ENCODE results near the gene OPN1LW.

OPN1LW gene

DNA sequence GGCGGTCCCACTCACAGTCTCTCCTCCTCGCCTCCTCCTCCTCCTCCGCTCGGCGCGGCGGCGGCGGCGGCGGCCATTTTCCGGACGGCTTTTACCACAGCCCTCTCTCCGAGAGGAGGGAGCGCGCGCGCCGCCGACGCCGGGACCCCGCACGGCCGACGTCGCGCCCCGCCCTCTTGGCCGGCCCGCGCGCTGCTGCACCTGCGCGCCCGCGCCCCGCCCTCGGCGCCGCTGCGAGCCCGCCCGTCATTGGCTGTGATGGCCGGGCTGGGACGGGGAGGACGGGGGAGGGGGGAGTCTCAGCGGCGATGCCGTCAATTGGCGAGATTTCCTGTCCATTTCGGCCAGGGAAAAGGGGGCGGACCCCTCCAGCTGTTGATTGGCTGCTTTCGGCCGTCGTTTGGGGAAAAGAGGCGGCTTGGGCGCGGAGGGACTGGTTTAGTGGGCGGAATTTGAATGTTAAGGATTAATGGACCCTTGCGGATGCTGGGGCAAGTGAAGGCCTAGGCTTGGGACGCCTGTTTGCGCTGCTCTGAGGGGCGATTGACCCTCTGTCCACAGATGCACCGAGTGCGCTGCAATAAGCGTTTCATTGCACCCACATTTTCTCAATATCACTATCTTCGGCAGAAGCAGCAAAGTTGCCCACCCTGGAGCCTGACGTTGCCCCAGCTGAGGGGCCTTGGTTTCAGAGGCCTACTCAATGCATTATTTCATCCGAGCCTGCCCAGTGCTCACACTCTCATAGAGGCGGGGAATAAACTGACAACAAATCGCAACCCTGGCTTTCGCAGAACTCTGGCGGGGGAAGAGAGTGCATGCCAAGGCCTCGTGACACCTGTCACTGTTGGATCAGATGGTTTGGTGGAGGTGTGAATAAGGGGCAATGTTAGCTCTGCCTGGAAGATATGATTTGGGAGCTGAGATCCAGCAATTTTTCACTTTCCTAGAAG, 46.2 kb upstream of the OPN1LW start, which contains the start of gene MECP2:
MECP2 (minus strand) TSS at position 129 of the 953 bp plus-strand sequence.
- Histone ChIP-seq H3K4ac (ENCODE audit: low read length) (no peak within 1 kb of the TSS), H3K14ac (ENCODE audit: low read length) (no peak within 1 kb of the TSS), H3K9me3 (replicated peaks in 1 of 2; ENCODE audit: control insufficient read depth in 2 of 2, insufficient read depth in 1 of 2, low read depth in 1 of 2, low read length in 2 of 2) (no peaks in the 10 kb centered on the region), H2BK5ac (ENCODE audit: low read length) (no peak within 1 kb of the TSS), H3K9ac (ENCODE audit: low read depth, low read length, poor library complexity) (peak within 1 kb of the TSS; percentile 92), H3K18ac (ENCODE audit: low read length) (peak within 1 kb of the TSS; percentile 87), H4K8ac (ENCODE audit: low read depth, low read length) (no peak within 1 kb of the TSS), H3K27ac (replicated peaks; ENCODE audit: low read length) (peak within 1 kb of the TSS; percentile 72), H3K79me1 (ENCODE audit: low read depth, low read length) (peaks cover 2% of the 10 kb centered on the region), H3K4me3 (ENCODE audit: low read length in 2 of 2) (peak within 1 kb of the TSS; percentile 51 to 94), H3K23ac (ENCODE audit: low read depth, low read length, poor library complexity) (no peak within 1 kb of the TSS), H3K36me3 (replicated peaks in 1 of 2; ENCODE audit: control insufficient read depth in 2 of 2, insufficient read depth in 2 of 2, low read length in 2 of 2) (peaks cover 0 to 6% of the 10 kb centered on the region in 2 donors), H2AK5ac (ENCODE audit: low read depth, low read length) (no peak within 1 kb of the TSS), H3K4me2 (ENCODE audit: insufficient read depth, low read length, poor library complexity, severe bottlenecking) (peak within 1 kb of the TSS; percentile 45), H2AFZ (ENCODE audit: low read length) (peak within 1 kb of the TSS; percentile 87), H2BK15ac (ENCODE audit: low read length) (no peak within 1 kb of the TSS), H3K4me1 (ENCODE audit: control insufficient read depth in 2 of 2, insufficient read depth in 1 of 2, low read depth in 1 of 2, low read length in 2 of 2) (peaks cover 3 to 17% of the 10 kb centered on the region in 2 donors), H3K27me3 (ENCODE audit: control insufficient read depth in 3 of 3, insufficient read depth in 3 of 3, low read depth in 1 of 3, low read length in 3 of 3) (peaks cover 0 to 6% (median 0%) of the 10 kb centered on the region in 3 experiments), H2BK12ac (ENCODE audit: low read length) (no peak within 1 kb of the TSS), H4K91ac (ENCODE audit: low read depth, low read length, poor library complexity) (no peak within 1 kb of the TSS), H2BK120ac (ENCODE audit: low read depth, low read length) (no peak within 1 kb of the TSS)
- WGBS, 2 donors (ENCODE audit: extremely low coverage in 2 of 2, insufficient read length in 2 of 2, insufficient replicate concordance in 1 of 2) = no CpG with 5 or more reads among the region's 75 CpGs
- DNase-seq (ENCODE audit: low spot score) = peak; percentile 89

DNA sequence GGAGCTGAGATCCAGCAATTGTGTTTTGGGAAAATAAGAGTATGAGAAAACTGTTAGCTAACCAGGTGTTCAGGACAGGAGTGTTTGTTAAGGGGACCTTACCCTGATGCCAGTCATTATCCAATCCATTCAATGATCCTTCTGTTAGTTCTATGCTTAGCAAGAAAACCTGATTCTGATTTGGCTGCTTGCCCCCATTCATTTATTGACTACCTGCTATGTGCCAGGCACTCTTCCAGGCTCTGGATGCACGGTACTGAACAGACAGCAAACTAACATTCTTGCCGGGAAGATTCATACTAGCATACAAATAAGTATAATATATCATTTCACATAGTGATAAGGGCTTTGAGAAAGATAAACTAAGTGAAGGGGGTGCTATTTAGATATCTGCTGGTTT, 45.5 kb upstream of the OPN1LW start:
- Histone ChIP-seq H3K36me3 (replicated peaks in 1 of 2; ENCODE audit: control insufficient read depth in 2 of 2, insufficient read depth in 2 of 2, low read length in 2 of 2) (peaks cover 0 to 6% of the 10 kb centered on the region in 2 donors), H2AFZ (ENCODE audit: low read length) (peak overlapping the region; percentile 87), H3K9ac (ENCODE audit: low read depth, low read length, poor library complexity) (no peak overlapping the region), H3K27me3 (ENCODE audit: control insufficient read depth in 3 of 3, insufficient read depth in 3 of 3, low read depth in 1 of 3, low read length in 3 of 3) (peaks cover 0 to 7% (median 0%) of the 10 kb centered on the region in 3 experiments), H3K4ac (ENCODE audit: low read length) (no peak overlapping the region), H3K18ac (ENCODE audit: low read length) (no peak overlapping the region), H3K27ac (replicated peaks; ENCODE audit: low read length) (no peak overlapping the region), H4K91ac (ENCODE audit: low read depth, low read length, poor library complexity) (no peak overlapping the region), H3K4me1 (ENCODE audit: control insufficient read depth in 2 of 2, insufficient read depth in 1 of 2, low read depth in 1 of 2, low read length in 2 of 2) (peaks cover 3 to 15% of the 10 kb centered on the region in 2 donors), H2BK15ac (ENCODE audit: low read length) (no peak overlapping the region), H3K14ac (ENCODE audit: low read length) (no peak overlapping the region), H4K8ac (ENCODE audit: low read depth, low read length) (no peak overlapping the region), H3K4me2 (ENCODE audit: insufficient read depth, low read length, poor library complexity, severe bottlenecking) (no peak overlapping the region), H2BK12ac (ENCODE audit: low read length) (no peak overlapping the region), H3K79me1 (ENCODE audit: low read depth, low read length) (peaks cover 2% of the 10 kb centered on the region), H2BK120ac (ENCODE audit: low read depth, low read length) (no peak overlapping the region), H3K9me3 (replicated peaks in 1 of 2; ENCODE audit: control insufficient read depth in 2 of 2, insufficient read depth in 1 of 2, low read depth in 1 of 2, low read length in 2 of 2) (no peaks in the 10 kb centered on the region), H2BK5ac (ENCODE audit: low read length) (no peak overlapping the region), H3K23ac (ENCODE audit: low read depth, low read length, poor library complexity) (no peak overlapping the region), H2AK5ac (ENCODE audit: low read depth, low read length) (no peak overlapping the region), H3K4me3 (ENCODE audit: low read length in 2 of 2) (peak overlapping the region in 1 of 2 donors; percentile 45)
- WGBS, 2 donors (ENCODE audit: extremely low coverage in 2 of 2, insufficient read length in 2 of 2, insufficient replicate concordance in 1 of 2) = no CpG with 5 or more reads among the region's 2 CpGs
- no peak for DNase-seq (ENCODE audit: low spot score)

DNA sequence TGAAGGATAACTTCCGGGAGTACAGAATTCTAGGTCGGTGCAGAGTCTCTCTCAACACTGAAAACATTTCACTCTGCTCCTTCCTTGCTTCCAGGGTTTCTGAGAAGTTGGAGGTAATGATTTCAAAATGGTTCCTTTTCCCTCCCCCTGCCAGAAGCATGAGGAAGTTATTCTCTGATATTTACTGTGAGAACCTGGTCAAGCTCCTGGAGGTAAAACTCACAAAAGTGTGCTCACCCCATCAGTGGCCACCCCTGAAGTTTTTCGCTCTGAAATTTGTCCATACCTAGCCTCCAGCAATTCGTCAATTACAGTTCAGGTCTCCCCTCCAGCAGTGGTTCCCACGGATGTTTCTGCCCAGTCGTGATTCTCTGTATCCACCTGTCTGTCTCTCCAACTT, 30.3 kb upstream of the OPN1LW start:
- H3K36me3 ChIP-seq (replicated peaks in 1 of 2; ENCODE audit: control insufficient read depth in 2 of 2, insufficient read depth in 2 of 2, low read length in 2 of 2) = no peaks in the 10 kb centered on the region
- H3K79me1 ChIP-seq (ENCODE audit: low read depth, low read length) = no peaks in the 10 kb centered on the region
- no peak overlapping the region for H3K4me2 ChIP-seq (ENCODE audit: insufficient read depth, low read length, poor library complexity, severe bottlenecking)
- H4K91ac ChIP-seq (ENCODE audit: low read depth, low read length, poor library complexity) = no peak overlapping the region
- H2BK15ac ChIP-seq (ENCODE audit: low read length) = no peak overlapping the region
- H3K4me3 ChIP-seq (ENCODE audit: low read length in 2 of 2) = no peak overlapping the region
- no peak overlapping the region for H2BK5ac ChIP-seq (ENCODE audit: low read length)
- no peak overlapping the region for H3K14ac ChIP-seq (ENCODE audit: low read length)
- DNase-seq (ENCODE audit: low spot score) = no peak
- H4K8ac ChIP-seq (ENCODE audit: low read depth, low read length) = no peak overlapping the region
- WGBS, 2 donors (ENCODE audit: extremely low coverage in 2 of 2, insufficient read length in 2 of 2, insufficient replicate concordance in 1 of 2) = no CpG with 5 or more reads among the region's 6 CpGs
- no peak overlapping the region for H3K18ac ChIP-seq (ENCODE audit: low read length)
- H3K4ac ChIP-seq (ENCODE audit: low read length) = no peak overlapping the region
- H3K23ac ChIP-seq (ENCODE audit: low read depth, low read length, poor library complexity) = no peak overlapping the region
- no peak overlapping the region for H2AFZ ChIP-seq (ENCODE audit: low read length)
- H2AK5ac ChIP-seq (ENCODE audit: low read depth, low read length) = no peak overlapping the region
- no peak overlapping the region for H2BK12ac ChIP-seq (ENCODE audit: low read length)
- H2BK120ac ChIP-seq (ENCODE audit: low read depth, low read length) = no peak overlapping the region
- peaks cover 0 to 61% (median 0%) of the 10 kb centered on the region in 3 experiments for H3K27me3 ChIP-seq (ENCODE audit: control insufficient read depth in 3 of 3, insufficient read depth in 3 of 3, low read depth in 1 of 3, low read length in 3 of 3)
- peaks cover 0 to 4% of the 10 kb centered on the region in 2 donors for H3K9me3 ChIP-seq (replicated peaks in 1 of 2; ENCODE audit: control insufficient read depth in 2 of 2, insufficient read depth in 1 of 2, low read depth in 1 of 2, low read length in 2 of 2)
- H3K27ac ChIP-seq (replicated peaks; ENCODE audit: low read length) = no peak overlapping the region
- H3K9ac ChIP-seq (ENCODE audit: low read depth, low read length, poor library complexity) = no peak overlapping the region
- H3K4me1 ChIP-seq (ENCODE audit: control insufficient read depth in 2 of 2, insufficient read depth in 1 of 2, low read depth in 1 of 2, low read length in 2 of 2) = peaks cover 2 to 6% of the 10 kb centered on the region in 2 donors

DNA sequence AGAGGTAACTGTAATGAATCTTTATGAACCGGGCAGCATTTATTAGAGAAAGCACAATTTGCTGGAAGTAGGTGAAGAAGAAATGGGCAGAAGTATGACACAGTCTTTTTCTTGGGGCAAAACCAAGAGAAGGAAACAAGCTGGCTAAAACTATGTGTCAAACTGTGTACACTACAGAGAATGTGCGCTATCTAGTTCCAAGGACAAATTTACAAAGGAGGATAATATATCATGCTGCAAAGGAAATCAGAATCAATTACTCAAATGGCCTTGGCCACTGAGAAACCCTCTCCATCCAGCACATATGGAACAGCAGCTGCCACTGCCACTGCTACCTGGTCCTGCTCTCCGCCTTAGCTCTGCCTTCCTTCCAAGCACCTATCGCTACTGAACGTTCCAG, 29.4 kb upstream of the OPN1LW start:
- peaks cover 0 to 53% (median 0%) of the 10 kb centered on the region in 3 experiments for H3K27me3 ChIP-seq (ENCODE audit: control insufficient read depth in 3 of 3, insufficient read depth in 3 of 3, low read depth in 1 of 3, low read length in 3 of 3)
- no CpG with 5 or more reads among the region's 5 CpGs for WGBS, 2 donors (ENCODE audit: extremely low coverage in 2 of 2, insufficient read length in 2 of 2, insufficient replicate concordance in 1 of 2)
- peaks cover 2 to 6% of the 10 kb centered on the region in 2 donors for H3K4me1 ChIP-seq (ENCODE audit: control insufficient read depth in 2 of 2, insufficient read depth in 1 of 2, low read depth in 1 of 2, low read length in 2 of 2)
- H3K23ac ChIP-seq (ENCODE audit: low read depth, low read length, poor library complexity) = no peak overlapping the region
- no peak overlapping the region for H3K18ac ChIP-seq (ENCODE audit: low read length)
- no peak overlapping the region for H2BK12ac ChIP-seq (ENCODE audit: low read length)
- H4K8ac ChIP-seq (ENCODE audit: low read depth, low read length) = no peak overlapping the region
- H3K36me3 ChIP-seq (replicated peaks in 1 of 2; ENCODE audit: control insufficient read depth in 2 of 2, insufficient read depth in 2 of 2, low read length in 2 of 2) = no peaks in the 10 kb centered on the region
- no peak overlapping the region for H3K27ac ChIP-seq (replicated peaks; ENCODE audit: low read length)
- H2BK15ac ChIP-seq (ENCODE audit: low read length) = no peak overlapping the region
- no peak overlapping the region for H2AK5ac ChIP-seq (ENCODE audit: low read depth, low read length)
- no peak overlapping the region for H3K9ac ChIP-seq (ENCODE audit: low read depth, low read length, poor library complexity)
- H4K91ac ChIP-seq (ENCODE audit: low read depth, low read length, poor library complexity) = no peak overlapping the region
- no peak overlapping the region for H2BK5ac ChIP-seq (ENCODE audit: low read length)
- no peak overlapping the region for H3K4me3 ChIP-seq (ENCODE audit: low read length in 2 of 2)
- H3K79me1 ChIP-seq (ENCODE audit: low read depth, low read length) = no peaks in the 10 kb centered on the region
- DNase-seq (ENCODE audit: low spot score) = no peak
- peaks cover 0 to 4% of the 10 kb centered on the region in 2 donors for H3K9me3 ChIP-seq (replicated peaks in 1 of 2; ENCODE audit: control insufficient read depth in 2 of 2, insufficient read depth in 1 of 2, low read depth in 1 of 2, low read length in 2 of 2)
- H2BK120ac ChIP-seq (ENCODE audit: low read depth, low read length) = no peak overlapping the region
- no peak overlapping the region for H2AFZ ChIP-seq (ENCODE audit: low read length)
- no peak overlapping the region for H3K4me2 ChIP-seq (ENCODE audit: insufficient read depth, low read length, poor library complexity, severe bottlenecking)
- no peak overlapping the region for H3K14ac ChIP-seq (ENCODE audit: low read length)
- no peak overlapping the region for H3K4ac ChIP-seq (ENCODE audit: low read length)
